SK-N-SH (cell line): ENCODE measurements around the gene ACER2.

ENCODE experiments used
- CHD2 ChIP-seq: fragments of 150-350 bp; IDR thresholded peaks from 2 replicates; pipeline ENCODE4 v1.6.1; 2018; ENCODE audit warnings: low read length; ENCODE audit not compliant: partially characterized antibody
- EZH2phosphoT487 ChIP-seq: fragments of 200-600 bp; sonication (generic); IDR thresholded peaks from 2 replicates; pipeline ENCODE4 v1.6.1; 2017; ENCODE audit warnings: low read depth, mixed run types, mild to moderate bottlenecking, antibody characterized with exemption, moderate library complexity, borderline replicate concordance
- MXI1 ChIP-seq: IDR thresholded peaks from 2 replicates; pipeline ENCODE4 v1.6.1; 2012; ENCODE audit warnings: mild to moderate bottlenecking, low read depth, low read length, improper control_type of control experiment
- NFIC ChIP-seq: IDR thresholded peaks from 2 replicates; pipeline ENCODE4 v1.4.0; 2012; ENCODE audit warnings: borderline replicate concordance
- NRF1 ChIP-seq: IDR thresholded peaks from 2 replicates; pipeline ENCODE4 v1.6.1; 2012; ENCODE audit warnings: low read depth, mild to moderate bottlenecking, low read length
- RFX5 ChIP-seq: IDR thresholded peaks from 2 replicates; pipeline ENCODE4 v1.6.1; 2012; ENCODE audit warnings: mild to moderate bottlenecking, improper control_type of control experiment, low read length
- USF2 ChIP-seq: fragments of 150-350 bp; IDR thresholded peaks from 2 replicates; pipeline ENCODE4 v1.6.1; 2017; ENCODE audit warnings: antibody characterized with exemption, low read length, low read depth, borderline replicate concordance

DNA sequence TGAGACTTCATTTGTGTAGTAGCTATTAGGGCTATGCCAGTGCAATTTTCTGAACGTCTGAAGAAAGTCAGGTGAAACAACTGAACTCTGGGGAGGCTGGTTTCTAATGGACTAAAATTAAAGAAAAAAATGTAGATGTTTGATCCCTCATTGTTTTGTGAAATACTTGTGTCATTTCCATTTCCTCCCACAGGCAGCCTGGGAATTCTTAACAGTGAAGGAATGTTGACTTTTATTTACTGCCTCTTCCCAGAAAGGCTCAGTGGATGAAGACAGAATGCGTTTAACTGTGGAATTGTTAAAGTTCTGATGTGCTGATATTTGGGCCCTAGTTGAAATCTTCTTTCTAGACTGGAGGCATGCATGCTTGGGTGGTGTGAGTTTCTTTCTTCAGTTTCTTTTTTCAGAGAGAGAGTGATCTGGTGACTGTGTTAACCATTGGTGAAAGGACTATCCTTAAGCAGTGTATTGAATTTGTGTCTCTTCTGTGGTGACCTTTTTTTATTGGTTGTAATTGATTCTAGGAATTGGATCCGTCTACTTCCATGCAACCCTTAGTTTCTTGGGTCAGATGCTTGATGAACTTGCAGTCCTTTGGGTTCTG, 15.5 kb downstream of the ACER2 start:
- TF ChIP-seq MXI1 (no peak), CHD2 (no peak), NRF1 (no peak), USF2 (no peak), RFX5 (no peak), NFIC (no peak), EZH2phosphoT487 (no peak)
